OCI-LY7 (cell line): Measurements from ENCODE around the gene FBXO31.

Experiments
- CTCF ChIP-seq: fragments of 200-600 bp; sonication (generic); conservative IDR thresholded peaks from 2 replicates; pipeline ENCODE4 v1.5.1; 2014; ENCODE audit warnings: mild to moderate bottlenecking, antibody characterized with exemption, low read length, moderate library complexity, mixed read lengths
- EZH2phosphoT487 ChIP-seq: fragments of 200-600 bp; sonication (generic); IDR thresholded peaks from 2 replicates; pipeline ENCODE4 v1.6.1; 2018; ENCODE audit warnings: low read depth, borderline replicate concordance, mild to moderate bottlenecking, mixed run types, antibody characterized with exemption, low read length, moderate library complexity, mixed read lengths

GRCh38 chr16:87418644-87419043 is 35.1 kb upstream of the FBXO31 start:
- no peak for TF ChIP-seq CTCF
- TF ChIP-seq EZH2phosphoT487 = no peak
